ENCODE data around the gene RASGEF1C.

RASGEF1C gene

DNA sequence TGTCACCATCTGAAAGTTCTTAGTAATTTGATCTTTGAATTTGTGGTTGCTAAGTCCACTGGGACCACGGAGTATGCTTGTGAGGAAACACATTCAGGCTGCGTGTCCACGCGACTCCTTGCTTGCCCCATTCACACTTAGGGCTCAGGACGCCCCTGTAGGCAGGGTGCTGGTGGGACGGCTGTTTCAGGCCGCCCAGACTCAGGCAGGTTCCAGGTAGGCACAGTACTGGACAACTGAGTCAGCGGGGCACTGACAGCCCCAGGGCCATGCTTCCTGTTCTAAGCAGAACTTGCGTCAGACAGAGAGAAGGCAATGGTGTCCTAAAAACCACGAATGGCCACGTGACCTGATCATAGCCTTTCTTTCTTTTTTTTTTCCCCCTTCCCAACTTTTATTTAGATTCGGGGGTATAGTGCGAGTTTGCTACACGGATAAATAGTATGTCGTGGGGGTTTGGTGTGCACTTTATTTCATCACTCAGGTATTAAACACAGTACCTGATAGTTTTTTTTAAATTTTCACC lies 7.7 kb upstream of the RASGEF1C start:
- no peak overlapping the region for H3K4me3 ChIP-seq (ENCODE audit: low read depth, low read length)
- no peak for TF ChIP-seq CTCF (IDR thresholded peaks at IDR 0.05; ENCODE audit: low read depth, low read length)

DNA sequence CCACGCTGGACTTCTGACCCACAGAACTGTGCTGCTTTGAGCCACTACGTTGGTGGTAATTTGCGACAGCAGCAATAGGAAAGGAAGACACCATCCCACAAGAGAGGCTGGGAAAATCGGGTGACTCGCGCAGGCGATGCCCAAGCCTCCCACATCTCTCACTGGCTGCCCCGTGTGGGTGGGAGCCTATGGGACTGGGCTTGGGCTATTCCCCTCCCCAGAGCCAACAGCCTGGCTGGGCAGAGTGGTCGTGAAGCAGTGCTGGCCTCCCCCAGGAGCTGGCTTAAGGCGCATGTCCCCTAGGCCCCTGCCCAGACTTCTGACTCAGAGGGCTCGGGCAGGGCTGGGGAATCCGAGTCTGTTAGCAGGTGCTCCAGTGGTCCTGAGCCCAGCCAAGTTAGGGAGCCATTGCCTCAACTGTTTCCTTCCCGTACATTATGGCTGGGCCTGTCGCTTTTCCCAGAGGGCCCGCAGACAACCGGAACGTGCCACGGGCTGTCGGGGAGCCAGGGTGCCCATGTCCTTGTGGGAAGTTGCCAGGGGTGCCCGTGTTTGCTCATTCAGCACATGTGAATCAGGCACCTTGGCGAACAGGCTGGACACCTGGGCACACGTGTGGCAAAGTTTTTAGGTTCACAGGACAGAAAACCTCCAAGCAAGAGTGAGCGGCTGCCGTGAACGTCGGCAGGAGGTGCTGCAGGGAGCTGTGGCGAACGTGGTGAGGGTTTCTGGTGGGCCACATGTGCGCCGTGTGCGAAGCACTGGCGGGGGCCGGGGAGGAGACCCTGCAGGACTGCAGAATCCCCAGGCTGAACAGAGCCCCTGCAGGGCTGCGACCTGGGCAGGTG lies 7.0 kb upstream of the RASGEF1C start:
- TF ChIP-seq CTCF (IDR thresholded peaks at IDR 0.05; ENCODE audit: low read depth, low read length) = no peak
- no peak overlapping the region for H3K4me3 ChIP-seq (ENCODE audit: low read depth, low read length)

- no peak for TF ChIP-seq CTCF (IDR thresholded peaks at IDR 0.05; ENCODE audit: low read depth, low read length)
Measured at GRCh38 chr5:180214870-180215770, 6.1 kb upstream of the RASGEF1C start.

DNA sequence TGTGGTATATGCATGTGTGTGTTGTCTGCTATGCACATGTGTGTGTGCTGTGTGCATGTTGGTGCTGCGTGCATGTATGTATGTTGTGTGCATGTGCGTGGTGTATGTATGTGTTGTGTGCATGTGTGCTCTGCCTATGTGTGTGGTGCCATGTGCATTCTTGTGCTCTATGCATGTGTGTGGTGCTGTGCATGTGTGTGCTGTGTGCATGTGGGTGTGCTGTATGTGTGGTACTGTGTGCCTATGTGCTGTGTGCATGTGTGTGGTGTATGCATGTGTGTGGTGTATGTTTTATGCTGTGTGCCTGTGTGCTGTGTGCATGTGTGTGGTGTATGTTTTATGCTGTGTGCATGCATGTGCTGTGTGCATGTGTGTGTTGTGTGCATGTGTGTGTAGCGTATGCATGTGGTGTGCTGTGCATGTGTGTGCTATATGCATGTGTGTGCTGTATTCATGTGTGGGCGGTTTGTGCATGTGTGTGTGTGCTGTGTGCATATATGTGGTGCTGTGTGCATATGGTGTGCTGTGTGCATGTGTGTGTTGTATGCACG lies 4.7 kb upstream of the RASGEF1C start:
- TF ChIP-seq CTCF (IDR thresholded peaks at IDR 0.05; ENCODE audit: low read depth, low read length) = no peak
- no peak overlapping the region for H3K4me3 ChIP-seq (ENCODE audit: low read depth, low read length)

More at GRCh38 chr5:180214870-180215770, 6.1 kb upstream of the RASGEF1C start:
- no peak overlapping the region for H3K4me3 ChIP-seq (ENCODE audit: low read depth, low read length)

DNA sequence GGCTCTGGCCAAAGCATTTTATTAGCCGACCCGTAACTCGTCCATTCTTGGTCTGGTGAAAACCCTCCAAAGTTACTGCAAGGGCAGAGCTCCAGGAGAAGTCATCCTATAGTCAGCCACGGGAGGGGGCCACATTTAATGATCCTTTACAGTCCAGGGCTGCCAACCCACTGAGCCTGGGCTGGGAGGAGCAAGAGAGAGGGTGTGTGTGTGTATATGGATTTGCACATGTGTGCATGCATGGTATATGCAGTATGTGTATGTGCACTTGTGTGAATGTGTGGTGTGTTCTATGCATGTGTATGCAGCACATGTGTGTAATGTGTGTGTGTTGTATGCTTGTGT lies 4.2 kb upstream of the RASGEF1C start:
- no peak for TF ChIP-seq CTCF (IDR thresholded peaks at IDR 0.05; ENCODE audit: low read depth, low read length)
- H3K4me3 ChIP-seq (ENCODE audit: low read depth, low read length) = no peak overlapping the region

DNA sequence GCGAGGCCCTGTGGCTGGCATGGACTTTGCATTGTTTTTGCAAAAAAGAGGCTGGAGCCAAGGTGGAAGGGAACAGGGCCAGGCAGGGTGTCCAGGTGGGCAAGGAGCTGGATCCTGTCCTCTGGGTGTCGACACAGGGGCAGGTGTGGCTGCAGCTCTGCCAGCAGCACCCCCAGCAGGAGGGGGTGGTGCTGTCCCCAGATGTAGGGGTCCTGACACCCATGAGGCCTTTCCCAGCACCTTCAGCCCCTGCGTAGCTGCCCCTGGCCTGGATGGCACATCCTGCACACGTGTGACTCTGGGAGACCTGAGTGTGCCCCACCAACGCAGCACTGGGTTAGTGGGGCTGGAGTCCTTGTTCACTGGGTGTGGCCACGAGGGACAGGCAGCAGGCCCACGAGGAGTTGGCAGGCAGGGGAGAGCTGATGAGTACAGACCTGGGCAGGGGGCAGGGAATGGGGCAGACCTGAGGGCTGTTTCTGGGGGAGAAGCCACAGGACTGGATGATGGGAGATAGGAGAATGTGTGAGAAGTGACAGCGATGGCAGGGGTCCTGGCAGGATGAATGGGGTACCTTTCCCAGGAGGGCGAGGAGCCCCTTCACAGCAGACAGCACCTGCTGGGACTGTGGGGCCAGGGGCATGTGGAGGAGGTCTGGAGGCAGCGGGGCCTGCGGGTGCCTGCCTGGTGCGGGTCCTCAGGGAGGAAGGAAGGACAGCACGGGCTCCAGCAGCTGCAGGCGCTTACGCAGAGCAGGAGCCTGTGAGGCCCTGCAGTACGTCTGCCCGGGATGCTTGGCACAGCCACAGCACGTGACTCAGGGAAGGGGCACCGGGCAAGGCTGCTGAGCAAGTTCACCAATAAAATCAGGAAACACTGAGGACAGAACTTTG lies 3.6 kb upstream of the RASGEF1C start:
- TF ChIP-seq CTCF (IDR thresholded peaks at IDR 0.05; ENCODE audit: low read depth, low read length) = no peak
- no peak overlapping the region for H3K4me3 ChIP-seq (ENCODE audit: low read depth, low read length)
